Adrenal gland (tissue), 5 donors: ENCODE measurements around the gene OLAH.

ENCODE experiments used
- POLR2A ChIP-seq, 2 donors: fragments of 450-650 bp; IDR thresholded peaks; one replicate each; pipeline ENCODE4 v1.6.1; 2017; ENCODE audit warnings: antibody characterized with exemption in 2 of 2, mild to moderate bottlenecking in 2 of 2, moderate library complexity in 1 of 2
- TF ChIP-seq, protein P1 (sequence below), 6 experiments: fragments of 450-650 bp in 4 of 6; fragments of 200-600 bp in 2 of 6; sonication (generic) in 1 of 6; IDR thresholded peaks; 1 replicate in 5 of 6; 2 replicates in 1 of 6; pipeline versions ENCODE4 v1.5.1 to v1.8.0; 2016 to 2021; ENCODE audit warnings: antibody characterized with exemption in 6 of 6, mild to moderate bottlenecking in 2 of 6, moderate library complexity in 1 of 6
- donor health status: DM: no; HTN: no; CAD: no.

DNA sequence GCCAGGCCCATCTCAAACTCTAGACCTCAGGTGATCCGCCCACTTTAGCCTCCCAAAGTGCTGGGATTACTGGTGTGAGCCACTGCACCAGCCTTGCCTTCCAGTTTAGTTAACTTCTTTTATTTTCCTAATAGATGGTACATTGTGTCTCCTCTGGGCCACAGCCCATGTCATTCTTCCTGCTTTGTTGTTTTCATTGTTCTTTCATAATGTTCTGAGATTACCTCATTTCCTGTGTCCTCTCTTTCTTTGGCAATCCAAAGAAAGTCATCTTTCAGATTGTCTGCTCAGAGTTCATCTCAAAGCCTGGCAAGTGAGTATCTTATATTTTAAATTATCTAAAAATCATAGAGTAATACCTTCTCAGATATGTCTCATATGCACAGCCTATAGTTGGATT, at the start of gene OLAH:
- TF ChIP-seq, protein P1, sequence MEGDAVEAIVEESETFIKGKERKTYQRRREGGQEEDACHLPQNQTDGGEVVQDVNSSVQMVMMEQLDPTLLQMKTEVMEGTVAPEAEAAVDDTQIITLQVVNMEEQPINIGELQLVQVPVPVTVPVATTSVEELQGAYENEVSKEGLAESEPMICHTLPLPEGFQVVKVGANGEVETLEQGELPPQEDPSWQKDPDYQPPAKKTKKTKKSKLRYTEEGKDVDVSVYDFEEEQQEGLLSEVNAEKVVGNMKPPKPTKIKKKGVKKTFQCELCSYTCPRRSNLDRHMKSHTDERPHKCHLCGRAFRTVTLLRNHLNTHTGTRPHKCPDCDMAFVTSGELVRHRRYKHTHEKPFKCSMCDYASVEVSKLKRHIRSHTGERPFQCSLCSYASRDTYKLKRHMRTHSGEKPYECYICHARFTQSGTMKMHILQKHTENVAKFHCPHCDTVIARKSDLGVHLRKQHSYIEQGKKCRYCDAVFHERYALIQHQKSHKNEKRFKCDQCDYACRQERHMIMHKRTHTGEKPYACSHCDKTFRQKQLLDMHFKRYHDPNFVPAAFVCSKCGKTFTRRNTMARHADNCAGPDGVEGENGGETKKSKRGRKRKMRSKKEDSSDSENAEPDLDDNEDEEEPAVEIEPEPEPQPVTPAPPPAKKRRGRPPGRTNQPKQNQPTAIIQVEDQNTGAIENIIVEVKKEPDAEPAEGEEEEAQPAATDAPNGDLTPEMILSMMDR (IDR thresholded peaks at IDR 0.05): no peak
- no peak for TF ChIP-seq POLR2A (IDR thresholded peaks at IDR 0.05)
